ENCODE data around the gene STYK1.
"Not testable (repeated sequence)": the region's sequence is repeated elsewhere in the genome, so short reads cannot be mapped to it uniquely, and the experiment has no call there.

STYK1 gene

GRCh38 chr12:10618338-10618987 lies 55.4 kb downstream of the STYK1 start:
- DNase-seq, result no peak

DNA sequence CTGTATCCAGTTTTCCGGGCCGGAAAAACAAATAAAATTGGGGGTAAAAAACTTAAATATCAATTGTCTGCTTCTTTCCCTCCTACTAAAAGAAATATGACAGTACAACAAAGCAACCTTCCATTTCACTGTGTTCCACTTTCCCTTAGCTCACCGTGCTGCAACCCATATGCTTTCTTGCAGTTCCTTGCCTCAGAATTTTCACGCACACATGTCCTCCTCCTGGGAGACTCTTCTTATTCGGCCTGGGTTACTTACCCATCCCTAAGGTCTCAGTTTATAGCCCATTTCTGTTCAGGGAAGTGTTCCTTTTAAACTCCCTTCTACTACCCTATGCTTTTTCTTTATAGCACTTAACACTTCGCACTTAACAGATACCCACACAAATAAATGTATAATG lies 56.0 kb downstream of the STYK1 start:
- DNase-seq, result no peak

GRCh38 chr12:10615532-10615931 lies 58.3 kb downstream of the STYK1 start:
- peak; percentile 13 for DNase-seq

GRCh38 chr12:10614056-10614370 lies 59.8 kb downstream of the STYK1 start:
- no peak for DNase-seq

GRCh38 chr12:10613349-10614055 lies 60.4 kb downstream of the STYK1 start, which contains the start of gene MAGOHB:
MAGOHB (minus strand) TSS chr12:10613609; CDS start chr12:10613532, 77 bp downstream.
- peak; percentile 97 for DNase-seq

DNA sequence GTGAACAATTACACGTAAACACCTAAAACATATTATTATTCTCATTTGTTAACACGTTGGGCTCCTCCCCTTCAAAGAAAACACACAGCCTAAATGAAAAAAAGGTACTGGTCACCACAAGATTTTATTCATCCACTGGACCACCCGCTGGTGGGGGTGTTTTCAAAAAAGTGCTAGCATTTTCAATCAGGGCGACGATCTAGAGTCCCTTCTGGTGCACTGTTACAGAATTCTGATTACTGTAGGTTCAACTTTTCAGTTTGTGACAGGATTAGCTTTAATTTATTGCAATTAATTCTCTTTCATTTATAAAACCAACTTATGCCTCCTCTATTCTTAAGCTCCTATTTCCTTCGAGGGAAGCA lies 60.9 kb downstream of the STYK1 start:
- DNase-seq, result no peak

DNA sequence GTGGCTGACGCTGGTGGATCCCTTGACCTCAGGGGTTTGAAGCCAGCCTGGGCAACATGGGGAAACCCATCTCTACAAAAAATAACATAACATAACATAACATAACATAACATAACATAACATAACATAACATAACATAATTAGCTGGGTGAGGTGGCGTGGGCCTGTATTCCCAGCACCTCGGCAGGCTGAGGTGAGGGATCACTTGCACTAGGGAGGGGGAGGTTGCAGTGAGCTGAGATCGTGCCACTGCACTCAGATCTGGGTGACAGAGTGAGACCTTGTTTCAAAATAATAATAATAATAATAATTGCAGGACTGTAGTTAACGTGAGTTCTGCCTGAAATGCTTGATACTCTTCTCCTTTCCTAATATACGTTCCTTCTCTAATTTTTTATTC lies 61.7 kb downstream of the STYK1 start:
- DNase-seq, result no peak

DNA sequence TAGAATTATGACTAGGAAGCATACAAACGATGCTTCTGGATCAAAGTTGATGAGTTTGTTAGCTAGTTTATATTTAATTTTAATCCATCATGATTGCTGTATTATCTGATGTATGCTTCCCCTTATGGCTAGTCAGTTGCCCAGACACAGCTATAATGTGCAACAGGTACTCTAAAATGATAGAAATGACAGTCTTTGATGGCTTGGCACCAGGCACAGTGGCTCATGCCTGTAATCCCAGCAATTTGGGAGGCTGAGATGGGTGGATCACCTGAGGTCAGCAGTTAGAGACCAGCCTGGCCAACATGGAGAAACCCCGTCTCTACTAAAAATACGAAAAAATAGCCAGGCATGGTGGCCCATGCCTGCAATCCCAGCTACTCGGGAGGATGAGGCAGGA lies 62.6 kb downstream of the STYK1 start:
- DNase-seq, result not testable (repeated sequence)

GRCh38 chr12:10610188-10610587 lies 63.7 kb downstream of the STYK1 start:
- DNase-seq, result no peak

DNA sequence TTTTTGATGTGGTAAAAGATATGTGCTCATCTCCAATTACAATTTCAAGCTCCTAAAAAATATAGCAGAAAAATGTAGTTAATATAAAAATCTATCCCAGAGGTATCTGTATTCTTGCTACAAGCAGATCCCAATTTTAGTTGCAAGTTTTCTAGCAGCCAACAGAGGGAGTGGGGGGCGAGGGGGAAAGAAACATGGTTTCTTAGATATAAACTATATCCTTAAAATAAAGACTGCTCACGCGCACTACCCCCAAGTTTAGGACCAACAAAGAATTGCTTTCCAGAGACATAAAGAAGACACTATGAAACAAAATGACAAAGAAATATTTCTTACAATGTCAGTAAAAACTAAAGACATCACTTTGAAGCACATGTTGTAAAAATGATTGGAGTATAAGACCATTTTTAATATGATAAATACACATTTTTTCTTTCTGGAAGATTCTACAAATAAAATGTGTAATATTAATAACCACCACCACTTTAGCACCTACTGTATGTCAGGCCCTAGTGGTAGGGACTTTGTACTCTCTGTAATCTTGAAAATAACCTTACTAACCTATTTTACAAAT lies 65.9 kb downstream of the STYK1 start:
- peak; percentile 13 for DNase-seq

- DNase-seq, result peak; percentile 19
Observed at GRCh38 chr12:10601860-10602259, 72.0 kb downstream of the STYK1 start.

DNA sequence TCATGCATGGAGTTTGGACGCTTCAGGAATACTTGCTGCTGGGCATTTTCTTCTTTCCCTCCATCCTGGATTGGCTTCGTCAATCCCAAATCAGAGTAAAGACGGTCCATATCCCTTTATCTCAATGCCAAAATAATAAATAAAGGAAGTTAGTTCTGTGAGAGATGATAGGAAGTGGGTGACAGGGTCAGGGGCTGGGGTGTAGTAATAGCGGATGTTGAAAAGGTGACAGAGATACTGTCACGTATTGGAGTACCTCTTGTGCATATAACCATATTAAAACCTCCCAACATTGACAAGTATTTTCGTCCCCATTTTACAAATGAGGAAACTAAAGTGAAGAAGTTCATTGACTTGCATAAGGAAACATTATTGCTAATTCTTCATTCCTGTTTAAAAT lies 72.9 kb downstream of the STYK1 start:
- no peak for DNase-seq

GRCh38 chr12:10595881-10596280 lies 78.0 kb downstream of the STYK1 start:
- no peak for DNase-seq

DNA sequence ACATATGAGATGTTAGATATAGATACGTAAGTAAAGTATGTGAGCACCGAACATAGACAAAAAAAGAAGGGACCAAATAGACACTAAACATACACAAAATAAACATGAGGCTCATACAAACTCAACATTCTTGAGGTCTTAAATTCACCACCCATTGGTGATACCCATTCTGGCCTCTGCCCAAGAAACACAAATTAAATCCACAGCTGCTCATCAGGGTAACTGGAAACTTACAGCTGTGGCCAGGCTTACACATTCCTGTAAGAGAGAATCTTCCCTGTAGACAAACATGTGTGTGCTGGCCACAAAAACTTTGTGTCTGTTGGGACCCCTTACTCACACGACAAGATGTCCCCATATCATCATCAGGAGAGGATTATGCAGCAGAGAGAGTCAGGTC lies 82.9 kb downstream of the STYK1 start:
- no peak for DNase-seq

DNA sequence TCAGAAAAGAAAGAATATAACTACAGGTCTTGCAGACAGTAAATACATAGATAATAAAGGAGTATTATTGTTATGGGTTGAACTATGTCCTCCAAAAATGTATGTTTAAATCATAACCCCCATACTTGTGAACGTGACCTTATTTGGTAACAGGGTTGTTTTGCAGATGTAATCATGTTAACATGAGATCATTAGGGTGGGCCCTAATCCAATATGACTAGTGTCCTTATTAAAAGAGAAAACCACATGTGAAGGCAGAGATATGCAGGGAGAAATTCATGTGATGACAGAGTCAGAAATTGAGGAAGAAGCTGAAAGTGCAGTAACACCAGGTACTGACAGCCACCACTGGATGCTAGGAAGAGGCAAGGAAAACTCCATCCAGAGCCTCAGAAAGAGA lies 89.4 kb downstream of the STYK1 start:
- DNase-seq, result no peak

DNA sequence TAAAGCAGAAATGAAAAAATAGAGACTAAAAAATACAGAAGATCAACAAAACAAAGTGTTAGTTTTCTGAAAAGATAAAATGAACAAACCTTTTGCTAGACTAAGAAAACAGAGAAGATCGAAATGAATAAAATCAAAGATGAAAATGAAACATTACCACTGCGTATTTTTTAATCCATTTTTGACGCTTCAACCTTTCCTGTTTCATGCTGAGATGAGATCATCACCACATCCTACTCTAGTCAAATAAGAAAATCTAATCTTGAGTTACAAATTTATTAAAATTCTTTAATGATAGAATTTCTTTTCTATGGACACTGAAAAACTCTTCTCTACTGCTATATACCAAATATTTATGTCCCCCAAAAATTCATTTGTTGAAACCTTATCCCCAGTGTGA lies 91.1 kb downstream of the STYK1 start:
- DNase-seq, result no peak

DNA sequence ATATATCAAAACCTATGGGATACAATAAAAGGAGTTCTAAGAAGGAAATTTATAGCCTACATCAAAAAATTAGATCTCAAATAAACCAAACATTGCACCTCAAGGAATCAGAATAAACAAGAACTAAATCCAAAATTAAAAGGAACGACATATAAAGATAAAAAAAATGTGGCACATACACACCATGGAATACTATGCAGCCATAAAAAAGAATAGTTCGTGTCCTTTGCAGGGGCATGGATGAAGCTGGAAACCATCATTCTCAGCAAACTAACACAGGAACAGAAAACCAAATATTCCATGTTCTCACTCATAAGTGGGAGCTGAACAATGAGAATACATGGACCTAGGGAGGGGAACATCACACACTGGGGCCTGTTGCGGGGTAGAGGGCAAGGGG lies 91.7 kb downstream of the STYK1 start:
- DNase-seq, result not testable (repeated sequence)

GRCh38 chr12:10574307-10574706 lies 99.5 kb downstream of the STYK1 start:
- no peak for DNase-seq

GRCh38 chr12:10572021-10572490 lies 101.8 kb downstream of the STYK1 start:
- not testable (repeated sequence) for DNase-seq

DNA sequence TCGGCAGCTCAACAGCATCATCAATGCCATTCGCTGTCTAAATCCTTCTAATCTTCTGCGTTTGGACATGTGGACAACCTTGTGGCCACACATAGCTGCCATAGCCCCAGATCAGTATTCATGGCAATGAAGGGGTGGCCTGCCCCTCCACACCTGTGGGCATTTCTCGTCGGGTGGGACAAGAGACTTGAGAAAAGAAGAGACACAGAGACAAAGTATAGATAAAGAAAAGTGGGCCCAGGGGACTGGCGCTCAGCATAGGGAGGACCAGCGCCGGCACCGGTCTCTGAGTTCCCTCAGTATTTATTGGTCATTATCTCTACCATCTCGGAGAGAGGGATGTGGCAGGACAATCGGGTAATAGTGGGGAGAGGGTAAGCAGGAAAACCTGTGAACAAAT lies 102.7 kb downstream of the STYK1 start:
- no peak for DNase-seq
